Measurements from ENCODE around the gene CELSR3.

GRCh38 chr3:48647714-48648113, 15.0 kb downstream of the CELSR3 start:
- TF ChIP-seq YY1 (IDR thresholded peaks at IDR 0.05; ENCODE audit: insufficient read depth, insufficient read length) (no peak), ZNF274 (IDR thresholded peaks at IDR 0.05; ENCODE audit: low read depth, low read length) (no peak)

Data from NT2/D1 (cell line).